GM18870 (cell line): ENCODE results near the gene RASGEF1C.

Source experiments
- ATAC-seq: cut with Tn5 transposase; IDR thresholded peaks from one replicate; pipeline ENCODE4 v1.9.1; 2021; ENCODE audit warnings: moderate library complexity; ENCODE audit not compliant: unreplicated experiment

RASGEF1C gene

GRCh38 chr5:180180421-180180820, 28.6 kb downstream of the RASGEF1C start:
- no peak for ATAC-seq

DNA sequence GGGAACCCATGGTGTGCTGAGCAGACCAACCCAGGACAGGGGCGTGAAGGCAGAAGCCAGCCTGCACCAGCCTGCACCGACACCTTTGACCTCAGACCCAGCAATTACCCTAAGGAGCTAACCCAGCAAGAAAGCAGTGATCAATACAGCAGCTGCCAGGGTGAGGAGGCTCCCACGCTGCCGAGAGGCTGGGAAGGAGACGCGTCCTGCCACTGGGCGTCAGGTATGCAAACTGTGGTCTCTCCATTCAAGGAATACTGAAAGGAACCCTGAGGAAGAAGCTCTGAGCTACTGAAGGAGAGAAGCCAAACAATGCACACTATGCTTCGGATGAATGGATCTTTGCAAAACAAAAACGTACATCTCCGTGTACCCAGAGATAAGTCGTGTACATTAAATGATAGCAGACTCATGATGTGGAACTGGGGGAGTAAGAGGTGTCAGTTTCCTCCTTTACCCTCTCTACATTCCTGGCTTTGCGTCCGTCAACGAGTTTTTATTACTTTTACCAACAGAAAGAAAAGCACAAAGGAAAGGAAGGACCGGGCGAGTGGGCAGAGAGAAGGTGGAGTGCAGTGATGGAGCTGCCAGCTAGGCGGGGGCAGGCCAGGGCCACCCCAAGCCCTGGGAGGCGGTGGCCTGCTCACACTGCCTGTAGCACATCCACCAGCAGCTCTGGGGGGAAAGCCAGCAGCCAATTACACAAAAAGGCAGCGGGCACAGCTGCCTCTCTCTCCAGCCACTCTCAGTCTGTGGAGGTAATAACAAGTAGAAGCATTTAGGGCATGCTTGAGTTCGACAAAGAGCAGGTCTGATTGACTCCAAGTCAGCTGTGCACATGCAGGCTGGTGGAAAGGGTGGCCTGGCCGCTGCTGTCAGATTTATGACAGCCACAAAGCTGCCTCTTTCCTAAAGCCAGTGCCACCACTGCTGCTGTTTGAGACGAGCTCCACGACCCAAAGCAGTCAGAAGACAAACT, 29.3 kb downstream of the RASGEF1C start:
- no peak for ATAC-seq

GRCh38 chr5:180178531-180179441, 30.2 kb downstream of the RASGEF1C start:
- ATAC-seq, result no peak

DNA sequence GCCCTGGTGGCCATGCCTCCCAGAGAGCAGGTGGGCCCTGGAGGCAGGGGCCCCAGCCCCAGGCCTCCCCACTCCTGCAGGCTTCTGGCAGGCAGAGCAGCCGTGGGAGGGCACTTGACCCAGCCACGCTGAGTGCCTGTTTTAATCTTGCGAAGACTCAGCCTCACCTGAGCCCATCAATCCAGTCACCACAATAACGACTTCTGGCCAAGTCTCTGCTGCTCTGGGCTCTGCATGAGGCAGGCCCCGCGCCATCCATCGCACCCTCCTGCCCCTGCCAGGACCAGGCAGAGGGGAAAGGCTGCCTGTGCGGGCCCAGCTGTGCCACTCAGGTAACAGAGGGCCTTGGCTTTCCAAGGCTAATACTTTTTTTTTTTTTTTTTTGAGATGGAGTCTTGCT, 32.8 kb downstream of the RASGEF1C start:
- no peak for ATAC-seq

DNA sequence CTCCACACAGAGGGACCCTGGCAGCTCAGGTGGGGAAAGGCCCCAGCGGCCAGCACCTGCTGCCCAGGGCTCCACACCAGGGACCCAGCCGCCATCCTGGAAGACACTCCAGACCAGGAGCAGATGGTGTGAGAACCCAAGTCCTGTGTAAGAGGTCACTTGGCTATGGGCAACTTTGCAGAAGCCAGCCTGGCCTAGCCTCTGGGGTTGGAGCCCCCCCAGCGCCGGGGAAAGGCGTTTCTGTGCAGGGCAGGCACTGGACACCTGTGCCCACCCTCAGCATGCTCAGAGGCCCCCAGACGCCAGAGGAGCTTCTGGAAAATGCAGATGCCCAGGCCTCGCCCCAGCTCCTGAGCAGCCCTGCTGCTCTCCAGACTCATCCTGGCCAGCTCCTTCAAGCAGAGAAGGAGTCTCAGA, 34.0 kb downstream of the RASGEF1C start:
- ATAC-seq, result no peak

DNA sequence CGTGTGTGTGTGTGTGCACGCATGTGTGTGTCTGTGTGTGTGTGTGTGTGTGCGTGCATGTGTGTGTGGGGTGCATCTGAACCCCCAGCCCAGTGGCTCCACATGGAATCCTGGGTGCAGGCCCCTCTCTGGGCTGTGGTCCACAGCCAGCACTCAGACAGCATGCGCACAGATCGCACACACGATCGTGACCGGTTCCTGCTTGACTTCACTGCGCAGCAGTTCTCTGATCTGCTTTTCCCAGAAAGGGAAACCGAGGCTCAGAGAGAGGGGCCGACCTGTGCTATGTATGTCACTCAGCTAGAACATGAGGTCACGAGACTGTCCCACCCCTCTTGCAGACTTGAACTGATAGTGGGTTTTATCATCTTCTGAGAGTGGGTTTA, 34.4 kb downstream of the RASGEF1C start:
- no peak for ATAC-seq

DNA sequence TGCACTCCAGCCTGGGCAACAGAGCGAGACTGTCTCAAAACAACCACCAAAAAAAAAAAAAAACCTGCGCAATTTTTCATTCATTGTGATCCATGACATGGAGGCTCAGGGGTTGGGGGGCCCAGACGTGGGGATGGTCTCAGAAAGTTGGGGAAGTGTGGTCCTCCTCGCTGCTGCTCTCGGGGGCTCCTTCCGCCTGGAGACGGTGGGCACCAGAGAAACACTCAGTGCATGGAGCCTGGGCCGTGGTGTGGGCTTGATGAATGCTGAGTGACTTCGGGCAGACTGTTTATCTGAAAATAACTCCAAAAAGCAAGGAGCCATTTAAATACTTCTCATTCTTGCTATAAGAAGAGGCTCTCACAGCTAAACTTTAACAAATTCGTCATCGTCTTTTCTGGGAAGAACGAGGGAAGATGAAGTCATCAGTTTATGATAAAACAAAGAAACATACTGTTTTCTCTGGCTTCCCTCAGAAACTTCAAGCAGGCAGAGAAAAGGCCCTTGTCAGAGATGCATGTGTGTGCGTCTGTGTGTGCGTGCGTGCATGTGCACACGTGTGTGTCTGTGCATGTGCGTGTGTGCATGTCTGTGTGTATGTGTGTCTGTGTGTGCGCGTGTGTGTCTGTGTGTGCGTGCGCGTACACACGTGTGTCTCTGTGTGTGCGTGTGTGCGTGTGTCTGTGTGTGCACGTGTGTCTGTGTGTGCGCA, 35.0 kb downstream of the RASGEF1C start:
- no peak for ATAC-seq

DNA sequence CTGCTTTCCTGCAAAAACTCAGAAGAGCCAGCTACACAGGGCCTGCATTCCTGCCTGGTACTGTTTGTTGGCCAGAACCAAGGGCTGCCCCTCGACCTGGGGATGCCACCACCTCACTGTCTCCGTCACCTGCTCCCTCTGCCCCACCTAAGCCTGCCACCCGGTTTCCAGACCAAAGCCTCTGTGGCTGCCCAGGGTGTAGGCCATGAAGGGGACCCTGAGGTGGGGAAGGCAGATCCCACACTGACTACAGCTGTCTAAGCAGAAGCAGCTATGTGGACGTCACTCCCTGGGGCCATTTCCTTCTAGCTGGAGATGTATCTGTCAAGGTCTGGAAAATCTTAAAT, 35.8 kb downstream of the RASGEF1C start:
- ATAC-seq, result no peak

- no peak for ATAC-seq
Observed at GRCh38 chr5:180172447-180173197, 36.4 kb downstream of the RASGEF1C start.

GRCh38 chr5:180171568-180172094, 37.4 kb downstream of the RASGEF1C start:
- no peak for ATAC-seq

DNA sequence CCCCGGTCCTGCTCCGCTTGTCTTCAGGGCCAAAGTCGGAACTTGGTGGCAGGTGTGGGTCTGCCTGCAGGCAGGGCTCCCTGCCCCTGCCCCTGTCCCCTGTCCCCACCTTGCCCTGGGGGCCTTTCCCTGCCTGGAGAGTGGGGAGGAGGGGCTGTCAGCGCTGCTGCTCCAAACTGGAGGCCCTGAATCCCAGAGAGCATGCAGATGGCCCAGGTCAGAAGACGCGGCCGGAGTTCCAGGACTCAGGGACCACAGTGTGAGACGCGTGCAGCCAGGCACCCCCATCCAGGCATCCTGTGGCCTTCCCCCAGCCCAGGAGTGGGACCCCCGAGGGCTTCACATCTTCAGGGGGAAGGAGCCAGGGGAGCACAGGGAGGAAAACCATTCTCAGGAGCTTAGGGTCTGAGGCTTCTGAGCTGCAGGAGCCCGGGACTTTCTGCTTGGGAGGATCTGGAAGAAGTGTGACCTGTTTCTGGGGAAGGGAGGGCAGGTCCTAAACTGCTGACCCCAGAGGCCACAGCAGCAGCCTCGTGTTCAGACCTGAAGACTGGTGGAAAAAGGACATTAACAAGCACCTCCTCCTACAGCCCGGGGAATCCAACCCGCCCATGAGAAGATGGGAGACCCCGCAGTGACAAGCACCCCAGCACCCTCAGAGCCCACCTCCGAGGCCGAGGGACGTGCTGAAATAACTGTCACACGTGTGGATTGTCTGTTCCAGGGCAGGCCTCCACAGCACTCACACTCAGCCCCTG, 38.0 kb downstream of the RASGEF1C start:
- no peak for ATAC-seq

DNA sequence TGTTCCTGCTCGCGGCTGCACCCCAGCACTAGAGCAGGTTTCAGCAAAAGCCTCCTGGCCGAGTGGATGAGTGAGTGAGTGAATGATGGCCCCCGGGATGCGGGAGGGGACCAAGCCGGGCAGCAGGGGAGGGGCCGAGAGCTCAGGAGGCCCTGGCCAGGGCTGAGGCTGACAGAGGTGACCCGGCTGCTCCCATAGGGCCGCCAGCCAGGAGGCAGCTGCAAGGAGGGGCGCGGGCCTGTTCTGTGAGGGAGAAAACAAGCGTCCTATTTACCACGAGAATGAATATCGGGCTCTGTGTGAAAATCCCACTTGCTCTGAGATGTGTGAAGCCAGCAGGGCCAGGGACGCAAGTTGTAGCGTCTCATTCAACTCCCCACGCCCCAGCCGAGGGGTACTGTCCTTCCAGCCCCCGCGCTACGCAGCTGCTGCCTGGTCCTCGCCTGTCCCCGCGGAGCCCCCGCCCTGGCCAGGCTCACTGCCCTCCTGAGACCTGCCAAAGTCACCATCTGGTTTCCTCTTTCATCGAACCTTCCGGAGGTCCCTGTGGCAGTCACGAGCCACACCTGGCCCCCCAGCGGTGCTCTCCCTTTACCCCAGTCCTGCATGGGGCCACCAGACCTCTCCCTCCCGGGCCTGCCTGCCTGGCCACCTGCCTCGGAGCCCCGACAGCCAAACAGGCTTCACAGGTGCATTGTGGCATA, 38.8 kb downstream of the RASGEF1C start:
- no peak for ATAC-seq

DNA sequence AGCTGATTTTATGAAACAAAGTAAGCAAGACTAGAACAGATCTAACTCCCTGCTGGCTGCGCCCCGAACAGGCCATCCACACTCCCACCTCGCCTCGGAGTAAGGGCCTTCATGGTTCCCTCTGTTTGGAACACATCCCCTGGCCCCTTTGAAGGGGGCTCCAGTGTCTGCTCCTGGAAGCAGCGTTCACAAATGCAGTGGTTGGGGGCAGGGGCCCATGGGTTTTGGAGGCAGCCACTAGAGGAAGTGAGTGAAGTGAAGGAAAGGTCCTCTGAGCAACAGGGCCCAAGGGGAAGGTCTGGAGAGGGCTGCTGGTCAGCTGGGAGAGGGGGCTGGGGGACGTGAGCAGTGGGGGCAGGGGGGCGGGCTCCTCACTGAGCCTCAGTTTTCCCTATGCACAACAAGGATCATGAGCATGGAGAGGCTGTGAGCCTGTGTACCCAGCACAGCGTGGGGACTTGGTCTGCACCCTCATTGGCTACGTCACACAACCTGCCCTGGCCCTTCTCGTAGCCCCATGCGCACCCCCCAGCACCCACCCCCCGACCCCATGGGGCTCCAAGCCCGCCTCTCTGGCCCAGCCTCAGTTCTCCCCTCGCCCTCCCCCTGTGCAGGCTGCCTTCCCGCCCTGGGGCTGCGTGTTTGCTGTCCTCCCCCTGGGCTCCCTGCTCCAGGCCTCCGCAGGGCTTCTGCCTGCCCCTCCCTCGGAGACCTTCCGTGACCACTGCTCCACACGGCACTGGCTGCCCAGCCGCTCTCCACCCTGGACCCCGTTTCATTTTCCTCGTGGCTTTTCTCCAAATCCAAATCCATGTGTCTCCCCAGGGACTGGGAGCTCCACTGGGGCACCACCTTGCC, 39.5 kb downstream of the RASGEF1C start:
- ATAC-seq, result no peak

- no peak for ATAC-seq
Observed at GRCh38 chr5:180168758-180169157, 40.3 kb downstream of the RASGEF1C start.

- ATAC-seq, result no peak
Observed at GRCh38 chr5:180166176-180166575, 42.8 kb downstream of the RASGEF1C start.

DNA sequence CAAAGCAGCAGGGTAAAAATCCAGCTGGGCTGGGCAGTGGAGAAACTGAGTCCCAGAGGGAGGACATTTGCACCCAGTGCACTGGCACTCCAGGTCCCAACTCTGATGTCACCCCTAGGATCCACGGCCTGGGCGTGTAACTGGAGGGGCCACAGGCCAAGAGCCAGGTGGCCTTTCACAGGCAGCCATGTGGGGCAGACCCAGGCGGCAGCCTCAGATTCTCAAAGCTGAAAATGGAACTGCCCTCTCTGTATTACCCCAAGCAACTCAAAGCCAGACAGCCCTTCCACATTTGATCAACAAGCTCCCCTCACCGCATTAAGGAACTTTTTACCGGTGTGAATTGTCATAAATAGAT, 46.7 kb downstream of the RASGEF1C start:
- ATAC-seq, result no peak

DNA sequence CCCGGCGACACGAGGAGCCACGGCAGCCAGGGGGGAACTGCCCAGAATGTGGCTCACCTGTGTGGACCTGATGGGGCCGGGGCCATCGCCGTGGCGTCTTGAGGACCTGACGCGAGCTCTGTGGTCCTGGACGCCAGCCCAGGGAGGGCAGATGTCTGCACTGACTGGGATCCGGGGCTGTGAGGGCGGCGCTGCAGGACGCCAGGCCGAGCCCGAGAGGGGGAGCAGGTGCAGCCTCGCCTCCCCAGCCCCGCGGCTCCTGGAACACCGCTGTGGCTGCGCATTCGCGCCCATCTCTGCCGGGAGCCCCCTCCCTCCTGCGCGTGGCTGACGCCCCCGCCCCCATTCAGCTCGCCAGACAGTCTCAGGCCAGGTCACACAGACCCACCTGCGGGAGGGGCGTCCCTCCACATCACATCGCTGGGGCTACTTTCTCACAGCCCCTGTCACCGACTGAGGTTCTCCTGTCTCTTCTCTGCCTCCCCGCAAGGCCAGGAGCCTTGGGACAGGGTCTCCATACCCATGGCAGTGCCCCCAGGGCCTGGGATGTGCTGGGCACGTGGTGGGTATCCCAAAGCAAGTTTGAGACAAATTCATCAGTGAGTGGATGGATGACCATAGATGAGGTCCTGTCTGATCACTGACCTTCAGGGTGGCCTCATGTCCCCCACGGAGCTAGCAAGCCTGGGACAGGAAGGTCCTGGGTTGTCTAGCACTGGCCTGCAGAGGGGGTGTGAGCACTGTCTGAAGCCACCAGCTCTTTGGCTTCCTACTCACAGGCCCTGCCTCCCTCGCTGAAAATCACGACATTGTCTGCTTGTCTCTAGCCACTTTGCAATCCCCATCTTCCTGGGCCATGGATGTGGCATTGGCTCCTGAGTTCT, 47.3 kb downstream of the RASGEF1C start:
- ATAC-seq, result no peak
